Activated naive CD4-positive, alpha-beta T cell treated with anti-CD3 and anti-CD28 coated beads, Interleukin-2, amount 10 ng/mL, durations not matched to agents 7 days and 5 days (primary cell): Measurements from ENCODE around the gene PICK1.
A peak's percentile ranks its signal among the peaks of the same experiment; 100 is the strongest.
"Not testable (repeated sequence)": the region's sequence is repeated elsewhere in the genome, so short reads cannot be mapped to it uniquely, and the experiment has no call there.

Experiments used
- CTCF ChIA-PET: fragments of 350-600 bp; sonication (Branson Sonifier 250); formaldehyde crosslinking; loops from one replicate; lab custom pipeline; 2021; ENCODE audit warnings: antibody characterized with exemption; lab: Charles Lee
- DNase-seq: peaks from one replicate; pipeline ENCODE4 v3.0.0-alpha.2; 2020
- H3K27ac Mint-ChIP-seq: one replicate; pipeline ENCODE4 v1.8.0; 2021; ENCODE audit warnings: mild to moderate bottlenecking, moderate library complexity, mixed read lengths
- H3K27me3 Mint-ChIP-seq: one replicate; pipeline ENCODE4 v1.8.0; 2021; ENCODE audit warnings: mild to moderate bottlenecking, mixed read lengths
- H3K36me3 Mint-ChIP-seq: one replicate; pipeline ENCODE4 v1.8.0; 2021; ENCODE audit warnings: mixed read lengths
- H3K4me1 Mint-ChIP-seq: one replicate; pipeline ENCODE4 v1.8.0; 2021; ENCODE audit warnings: mixed read lengths
- H3K4me3 Mint-ChIP-seq: one replicate; pipeline ENCODE4 v1.8.0; 2021; ENCODE audit warnings: mild to moderate bottlenecking, moderate library complexity, mixed read lengths
- H3K9me3 Mint-ChIP-seq: one replicate; pipeline ENCODE4 v1.8.0; 2021; ENCODE audit warnings: mixed read lengths

The PICK1 gene

GRCh38 chr22:38072322-38073149 lies 15.3 kb downstream of the PICK1 start:
- H3K9me3 Mint-ChIP-seq: no peaks in the 10 kb centered on the region
- no peak overlapping the region for H3K4me3 Mint-ChIP-seq
- no peak for DNase-seq
- no peak overlapping the region for H3K27ac Mint-ChIP-seq
- H3K27me3 Mint-ChIP-seq: no peaks in the 10 kb centered on the region
- H3K36me3 Mint-ChIP-seq: no peaks in the 10 kb centered on the region
- H3K4me1 Mint-ChIP-seq: no peaks in the 10 kb centered on the region
- CTCF ChIA-PET: no interaction called here

- Mint-ChIP-seq H3K4me1 (no peaks in the 10 kb centered on the region), H3K9me3 (no peaks in the 10 kb centered on the region), H3K27ac (no peak overlapping the region), H3K27me3 (no peaks in the 10 kb centered on the region), H3K36me3 (no peaks in the 10 kb centered on the region), H3K4me3 (no peak overlapping the region)
- no peak for DNase-seq
- CTCF ChIA-PET: no interaction called here
Observed at GRCh38 chr22:38073150-38074130, 16.2 kb downstream of the PICK1 start.

- H3K9me3 Mint-ChIP-seq: no peaks in the 10 kb centered on the region
- peaks cover 7% of the 10 kb centered on the region for H3K27me3 Mint-ChIP-seq
- no peak for DNase-seq
- no peak overlapping the region for H3K4me3 Mint-ChIP-seq
- H3K36me3 Mint-ChIP-seq: no peaks in the 10 kb centered on the region
- CTCF ChIA-PET: no interaction called here
- H3K4me1 Mint-ChIP-seq: no peaks in the 10 kb centered on the region
- H3K27ac Mint-ChIP-seq: no peak overlapping the region
Observed at GRCh38 chr22:38074181-38075104, 17.2 kb downstream of the PICK1 start.

- Mint-ChIP-seq H3K4me3 (no peak overlapping the region), H3K4me1 (no peaks in the 10 kb centered on the region), H3K27ac (no peak overlapping the region), H3K36me3 (no peaks in the 10 kb centered on the region), H3K27me3 (peaks cover 15% of the 10 kb centered on the region), H3K9me3 (no peaks in the 10 kb centered on the region)
- DNase-seq: no peak
- CTCF ChIA-PET: no interaction called here
Observed at GRCh38 chr22:38075105-38075825, 18.1 kb downstream of the PICK1 start.

GRCh38 chr22:38075961-38076360 lies 18.8 kb downstream of the PICK1 start:
- DNase-seq: no peak
- Mint-ChIP-seq H3K36me3 (no peaks in the 10 kb centered on the region), H3K27ac (no peak overlapping the region), H3K4me3 (no peak overlapping the region), H3K27me3 (peaks cover 22% of the 10 kb centered on the region), H3K9me3 (no peaks in the 10 kb centered on the region), H3K4me1 (no peaks in the 10 kb centered on the region)
- CTCF ChIA-PET: no interaction called here

GRCh38 chr22:38077096-38077495 lies 19.9 kb downstream of the PICK1 start:
- DNase-seq: no peak
- H3K27me3 Mint-ChIP-seq: peaks cover 33% of the 10 kb centered on the region
- CTCF ChIA-PET: no interaction called here
- no peaks in the 10 kb centered on the region for H3K9me3 Mint-ChIP-seq
- H3K4me3 Mint-ChIP-seq: no peak overlapping the region
- no peaks in the 10 kb centered on the region for H3K4me1 Mint-ChIP-seq
- no peak overlapping the region for H3K27ac Mint-ChIP-seq
- H3K36me3 Mint-ChIP-seq: no peaks in the 10 kb centered on the region

- Mint-ChIP-seq H3K4me1 (no peaks in the 10 kb centered on the region), H3K4me3 (no peak overlapping the region), H3K27ac (no peak overlapping the region), H3K36me3 (no peaks in the 10 kb centered on the region), H3K9me3 (no peaks in the 10 kb centered on the region), H3K27me3 (peaks cover 38% of the 10 kb centered on the region)
- CTCF ChIA-PET: no interaction called here
- DNase-seq: no peak
Observed at GRCh38 chr22:38077595-38077994, 20.4 kb downstream of the PICK1 start.

GRCh38 chr22:38078046-38078840 lies 21.0 kb downstream of the PICK1 start:
- DNase-seq: no peak
- peaks cover 45% of the 10 kb centered on the region for H3K27me3 Mint-ChIP-seq
- no peak overlapping the region for H3K27ac Mint-ChIP-seq
- H3K4me1 Mint-ChIP-seq: no peaks in the 10 kb centered on the region
- CTCF ChIA-PET: no interaction called here
- H3K36me3 Mint-ChIP-seq: no peaks in the 10 kb centered on the region
- no peaks in the 10 kb centered on the region for H3K9me3 Mint-ChIP-seq
- no peak overlapping the region for H3K4me3 Mint-ChIP-seq

GRCh38 chr22:38079208-38079607 lies 22.0 kb downstream of the PICK1 start:
- H3K4me1 Mint-ChIP-seq, H3K36me3 Mint-ChIP-seq, CTCF ChIA-PET, H3K9me3 Mint-ChIP-seq, DNase-seq, H3K27ac Mint-ChIP-seq, H3K4me3 Mint-ChIP-seq: not testable (repeated sequence)
- peaks cover 54% of the 10 kb centered on the region for H3K27me3 Mint-ChIP-seq

GRCh38 chr22:38079804-38080203 lies 22.6 kb downstream of the PICK1 start:
- Mint-ChIP-seq H3K27ac (no peak overlapping the region), H3K4me3 (no peak overlapping the region), H3K36me3 (no peaks in the 10 kb centered on the region), H3K4me1 (no peaks in the 10 kb centered on the region), H3K9me3 (no peaks in the 10 kb centered on the region), H3K27me3 (peaks cover 60% of the 10 kb centered on the region)
- no peak for DNase-seq
- CTCF ChIA-PET: no interaction called here

- CTCF ChIA-PET: no interaction called here
- H3K27ac Mint-ChIP-seq: no peak overlapping the region
- no peak overlapping the region for H3K4me3 Mint-ChIP-seq
- peaks cover 67% of the 10 kb centered on the region for H3K27me3 Mint-ChIP-seq
- H3K9me3 Mint-ChIP-seq: no peaks in the 10 kb centered on the region
- no peaks in the 10 kb centered on the region for H3K4me1 Mint-ChIP-seq
- no peaks in the 10 kb centered on the region for H3K36me3 Mint-ChIP-seq
- DNase-seq: no peak
Observed at GRCh38 chr22:38080474-38080849, 23.3 kb downstream of the PICK1 start.

- H3K4me1 Mint-ChIP-seq: no peaks in the 10 kb centered on the region
- DNase-seq: peak; percentile 29
- peaks cover 70% of the 10 kb centered on the region for H3K27me3 Mint-ChIP-seq
- H3K27ac Mint-ChIP-seq: no peak overlapping the region
- no peaks in the 10 kb centered on the region for H3K9me3 Mint-ChIP-seq
- CTCF ChIA-PET: no interaction called here
- H3K36me3 Mint-ChIP-seq: no peaks in the 10 kb centered on the region
- no peak overlapping the region for H3K4me3 Mint-ChIP-seq
Observed at GRCh38 chr22:38080850-38081635, 23.8 kb downstream of the PICK1 start.
